Endothelial cell of umbilical vein (primary cell): ENCODE measurements around the gene NSUN6. TPM values are rescaled to one million over a fixed set of nuclear protein-coding genes. Genes with fewer than 3 reads are reported as not detected.

Source experiments
- BruUV-seq: library from RNA; stranded (reverse); fragments of 400-500 nt; replicated peaks from 2 replicates; lab custom pipeline; 2021; lab: Mats Ljungman, UMichigan
- CTCF ChIA-PET: fragments of 300-600, 350-600 bp; sonication (Branson Sonifier 250); formaldehyde crosslinking; loops from one replicate; lab custom pipeline; 2021; ENCODE audit warnings: antibody characterized with exemption, inconsistent platforms; lab: Charles Lee
- POLR2A ChIA-PET: fragments of 300-600, 350-600 bp; sonication (Branson Sonifier 250); formaldehyde crosslinking; loops from one replicate; lab custom pipeline; 2021; ENCODE audit warnings: antibody characterized with exemption, inconsistent platforms; lab: Charles Lee
- DNase-seq: peaks from one replicate; pipeline ENCODE4 v3.0.0-alpha.2; 2011; ENCODE audit warnings: low read depth, low spot score
- FAIRE-seq: peaks from 2 replicates; lab custom pipeline; 2011; peaks lifted over from hg19 to GRCh38; lab: Jason Lieb, UNC
- H2AFZ ChIP-seq: 2 replicates; pipeline ENCODE4 v1.6.0; 2012; ENCODE audit warnings: low read depth, low read length, control low read depth, inconsistent platforms
- H3K27ac ChIP-seq: 2 replicates; pipeline ENCODE4 v1.5.1; 2011; ENCODE audit warnings: low read depth, mild to moderate bottlenecking, control low read depth, low read length, moderate library complexity; ENCODE audit not compliant: insufficient read depth
- H3K27me3 ChIP-seq, 2 experiments: 2 replicates each; pipeline versions ENCODE4 v1.6.0 to v1.6.1; 2011; ENCODE audit warnings: low read length in 2 of 2, mixed read lengths in 1 of 2; ENCODE audit not compliant: control insufficient read depth in 2 of 2, insufficient read depth in 2 of 2
- H3K36me3 ChIP-seq, 2 experiments: 2 replicates in 1 of 2; 3 replicates in 1 of 2; pipeline ENCODE4 v1.5.1; 2011; ENCODE audit warnings: low read length in 2 of 2, mild to moderate bottlenecking in 1 of 2, moderate library complexity in 1 of 2; ENCODE audit not compliant: control insufficient read depth in 2 of 2, insufficient read depth in 2 of 2; ENCODE audit errors: extremely low read depth in 1 of 2
- H3K4me1 ChIP-seq: 3 replicates; pipeline ENCODE4 v1.5.1; 2011; ENCODE audit warnings: mild to moderate bottlenecking, low read length; ENCODE audit not compliant: control insufficient read depth, insufficient read depth; ENCODE audit errors: extremely low read depth
- H3K4me2 ChIP-seq: 2 replicates; pipeline ENCODE4 v1.6.1; 2011; ENCODE audit warnings: low read length, control low read depth, mixed read lengths; ENCODE audit not compliant: insufficient read depth
- H3K4me3 ChIP-seq, 3 experiments: fragments of 200-600 bp in 1 of 3; sonication (generic), shearing (Covaris generic) in 1 of 3; replicated peaks in 1 of 3; 2 replicates each; pipeline ENCODE4 v1.5.1; 2011 to 2016; ENCODE audit warnings: control low read depth in 3 of 3, low read length in 3 of 3, mild to moderate bottlenecking in 2 of 3, inconsistent platforms in 1 of 3, low read depth in 1 of 3, moderate library complexity in 1 of 3; ENCODE audit not compliant: insufficient read depth in 1 of 3
- H3K79me2 ChIP-seq: 2 replicates; pipeline ENCODE4 v1.6.0; 2012; ENCODE audit warnings: low read length, inconsistent platforms; ENCODE audit not compliant: control insufficient read depth, insufficient read depth
- H3K9ac ChIP-seq: replicated peaks from 2 replicates; pipeline ENCODE3; 2011; ENCODE audit warnings: low read length, control low read depth; ENCODE audit not compliant: insufficient read depth; ENCODE audit errors: extremely low read depth
- H3K9me1 ChIP-seq: replicated peaks from 3 replicates; pipeline ENCODE4 v1.6.0; 2011; ENCODE audit warnings: mild to moderate bottlenecking, low read length; ENCODE audit not compliant: control insufficient read depth, insufficient read depth; ENCODE audit errors: extremely low read depth
- H3K9me3 ChIP-seq: replicated peaks from 2 replicates; pipeline ENCODE4 v1.5.1; 2012; ENCODE audit warnings: low read length, inconsistent platforms; ENCODE audit not compliant: control insufficient read depth, insufficient read depth
- H4K20me1 ChIP-seq: replicated peaks from 2 replicates; pipeline ENCODE3; 2011; ENCODE audit warnings: mild to moderate bottlenecking, low read length; ENCODE audit not compliant: control insufficient read depth, insufficient read depth; ENCODE audit errors: extremely low read depth
- FOS ChIP-seq: IDR thresholded peaks from 2 replicates; pipeline ENCODE4 v1.6.1; 2011; ENCODE audit warnings: mild to moderate bottlenecking, low read length, moderate library complexity, borderline replicate concordance; ENCODE audit not compliant: insufficient read depth
- GATA2 ChIP-seq: IDR thresholded peaks from 2 replicates; pipeline ENCODE4 v1.7.0; 2011; ENCODE audit warnings: low read depth, mild to moderate bottlenecking, moderate library complexity, mixed read lengths, low read length; ENCODE audit not compliant: insufficient read length, insufficient read depth
- JUN ChIP-seq: IDR thresholded peaks from 2 replicates; pipeline ENCODE4 v1.6.1; 2011; ENCODE audit warnings: borderline replicate concordance, low read depth; ENCODE audit not compliant: insufficient read length, insufficient read depth
- MYC ChIP-seq: IDR thresholded peaks from one replicate; pipeline ENCODE4 v1.6.1; 2011; ENCODE audit warnings: mild to moderate bottlenecking, low read depth, low read length
- POLR2A ChIP-seq: IDR thresholded peaks from 2 replicates; pipeline ENCODE4 v1.6.1; 2012; ENCODE audit warnings: low read depth, mild to moderate bottlenecking, control low read depth, low read length
- POLR2AphosphoS5 ChIP-seq: IDR thresholded peaks from 2 replicates; pipeline ENCODE4 v1.6.1; 2012; ENCODE audit warnings: low read depth, mild to moderate bottlenecking, control low read depth, low read length, moderate library complexity; ENCODE audit not compliant: insufficient read depth
- dilution Hi-C: fragments of 300-500 bp; cut with MboI; formaldehyde crosslinking; loops from one replicate; pipeline ENCODE4 v1.15.0; 2019; ENCODE audit warnings: low sequenced_read_pairs; ENCODE audit not compliant: extremely low pct_ligation_motif_present
- intact Hi-C: fragments of 100-400 bp; cut with micrococcal nuclease; formaldehyde crosslinking; loops from one replicate; pipeline ENCODE4 v1.10.0; 2022
- polyA plus RNA-seq, 4 experiments: library from polyadenylated mRNA; depleted of rRNA in 3 of 4; stranded (reverse) in 3 of 4; unstranded in 1 of 4; fragments of >200 nt; gene quantifications; 2 replicates each; pipeline versions ENCODE4 v1.2.1 to v1.2.3, GENCODE V29; 2011 to 2012; ENCODE audit warnings: missing spikeins in 1 of 4
- total RNA-seq: library from RNA; stranded (reverse); gene quantifications from 2 replicates; pipeline ENCODE4 v1.2.3, GENCODE V29; 2021
- TF ChIP-seq, protein P1 (sequence below), 2 donors: IDR thresholded peaks; 1 replicate in 1 of 2; 2 replicates in 1 of 2; pipeline ENCODE4 v1.5.1; 2011; ENCODE audit warnings: low read length in 2 of 2, mild to moderate bottlenecking in 2 of 2, moderate library complexity in 2 of 2, control low read depth in 1 of 2, inconsistent platforms in 1 of 2, low read depth in 1 of 2; ENCODE audit not compliant: insufficient read depth in 1 of 2; ENCODE audit errors: extremely low read depth in 1 of 2

Gene NSUN6
- total and polyA plus RNA-seq, 2 donors (not counting 3 experiments of a cell fraction or from before 2014, with no cell fraction given) = 3.3 to 5.2 TPM

DNA sequence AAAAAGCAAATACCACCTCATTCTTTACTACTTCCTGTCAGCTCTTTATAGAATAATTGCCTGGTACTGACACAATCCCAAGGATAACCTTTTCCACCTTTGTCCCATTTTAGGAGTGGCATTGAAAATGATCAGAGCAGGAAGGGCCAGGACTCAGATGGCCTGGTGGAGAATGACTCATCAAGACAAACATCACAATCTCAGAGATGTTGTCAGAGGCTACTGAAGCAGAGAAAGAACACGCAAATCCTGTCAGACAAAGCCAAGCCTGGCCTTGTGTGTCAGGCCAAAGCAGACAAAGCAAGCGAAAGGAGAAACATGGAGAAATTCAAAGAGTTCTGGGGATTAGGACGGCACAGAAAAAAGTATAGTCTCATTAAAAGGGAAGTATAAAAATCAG is 40.9 kb downstream of the NSUN6 start:
- Histone ChIP-seq H3K4me2 (peak overlapping the region; percentile 74), H3K27ac (peak overlapping the region; percentile 91), H3K9me1 (no peaks in the 10 kb centered on the region), H3K9me3 (no peaks in the 10 kb centered on the region), H3K9ac (peak overlapping the region; percentile 71), H4K20me1 (no peaks in the 10 kb centered on the region), H3K79me2 (no peaks in the 10 kb centered on the region), H3K36me3 (no peaks in the 10 kb centered on the region), H2AFZ (peak overlapping the region; percentile 85), H3K27me3 (no peaks in the 10 kb centered on the region), H3K4me3 (no peak overlapping the region), H3K4me1 (peaks cover 35% of the 10 kb centered on the region)
- intact Hi-C loops (loop anchor here (1.0 kb wide), 2 partner anchors 41 to 49 kb away; partner anchors contain the start of genes ARL5B and NSUN6), dilution Hi-C loops (no loop called here)
- CTCF ChIA-PET = no interaction called here
- POLR2A ChIA-PET = no interaction called here
- no TSS peak for BruUV-seq
- FAIRE-seq = peak; percentile 90
- DNase-seq = peak; percentile 84
- TF ChIP-seq POLR2A (no peak), GATA2 (peak; percentile 73), FOS (peak; percentile 95), JUN (peak; percentile 91), MYC (no peak), POLR2AphosphoS5 (peak; percentile 15)
- TF ChIP-seq, protein P1, sequence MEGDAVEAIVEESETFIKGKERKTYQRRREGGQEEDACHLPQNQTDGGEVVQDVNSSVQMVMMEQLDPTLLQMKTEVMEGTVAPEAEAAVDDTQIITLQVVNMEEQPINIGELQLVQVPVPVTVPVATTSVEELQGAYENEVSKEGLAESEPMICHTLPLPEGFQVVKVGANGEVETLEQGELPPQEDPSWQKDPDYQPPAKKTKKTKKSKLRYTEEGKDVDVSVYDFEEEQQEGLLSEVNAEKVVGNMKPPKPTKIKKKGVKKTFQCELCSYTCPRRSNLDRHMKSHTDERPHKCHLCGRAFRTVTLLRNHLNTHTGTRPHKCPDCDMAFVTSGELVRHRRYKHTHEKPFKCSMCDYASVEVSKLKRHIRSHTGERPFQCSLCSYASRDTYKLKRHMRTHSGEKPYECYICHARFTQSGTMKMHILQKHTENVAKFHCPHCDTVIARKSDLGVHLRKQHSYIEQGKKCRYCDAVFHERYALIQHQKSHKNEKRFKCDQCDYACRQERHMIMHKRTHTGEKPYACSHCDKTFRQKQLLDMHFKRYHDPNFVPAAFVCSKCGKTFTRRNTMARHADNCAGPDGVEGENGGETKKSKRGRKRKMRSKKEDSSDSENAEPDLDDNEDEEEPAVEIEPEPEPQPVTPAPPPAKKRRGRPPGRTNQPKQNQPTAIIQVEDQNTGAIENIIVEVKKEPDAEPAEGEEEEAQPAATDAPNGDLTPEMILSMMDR (IDR thresholded peaks at IDR 0.05; ENCODE audit: extremely low read depth in 1 of 2, insufficient read depth in 1 of 2, low read depth in 1 of 2, low read length in 2 of 2) = no peak
